C4-2B (cell line): Measurements from ENCODE around the gene COQ5.
A peak's percentile ranks its signal among the peaks of the same experiment; 100 is the strongest.
"Not testable (repeated sequence)": the region's sequence is repeated elsewhere in the genome, so short reads cannot be mapped to it uniquely, and the experiment has no call there.

Experiments used
- H3K27ac ChIP-seq: fragments of 450-650 bp; 2 replicates; pipeline ENCODE4 v1.5.1; 2017
- ZFX ChIP-seq: fragments of 450-650 bp; IDR thresholded peaks from 2 replicates; pipeline ENCODE4 v1.6.1; 2017
- TF ChIP-seq, protein P1 (sequence below): fragments of 450-650 bp; conservative IDR thresholded peaks from 2 replicates; pipeline ENCODE4 v1.5.1; 2017; ENCODE audit warnings: mild to moderate bottlenecking

COQ5 gene

GRCh38 chr12:120489018-120489417, 39.9 kb downstream of the COQ5 start:
- peak overlapping the region; percentile 19 for H3K27ac ChIP-seq
- TF ChIP-seq ZFX, result no peak
- TF ChIP-seq, protein P1, sequence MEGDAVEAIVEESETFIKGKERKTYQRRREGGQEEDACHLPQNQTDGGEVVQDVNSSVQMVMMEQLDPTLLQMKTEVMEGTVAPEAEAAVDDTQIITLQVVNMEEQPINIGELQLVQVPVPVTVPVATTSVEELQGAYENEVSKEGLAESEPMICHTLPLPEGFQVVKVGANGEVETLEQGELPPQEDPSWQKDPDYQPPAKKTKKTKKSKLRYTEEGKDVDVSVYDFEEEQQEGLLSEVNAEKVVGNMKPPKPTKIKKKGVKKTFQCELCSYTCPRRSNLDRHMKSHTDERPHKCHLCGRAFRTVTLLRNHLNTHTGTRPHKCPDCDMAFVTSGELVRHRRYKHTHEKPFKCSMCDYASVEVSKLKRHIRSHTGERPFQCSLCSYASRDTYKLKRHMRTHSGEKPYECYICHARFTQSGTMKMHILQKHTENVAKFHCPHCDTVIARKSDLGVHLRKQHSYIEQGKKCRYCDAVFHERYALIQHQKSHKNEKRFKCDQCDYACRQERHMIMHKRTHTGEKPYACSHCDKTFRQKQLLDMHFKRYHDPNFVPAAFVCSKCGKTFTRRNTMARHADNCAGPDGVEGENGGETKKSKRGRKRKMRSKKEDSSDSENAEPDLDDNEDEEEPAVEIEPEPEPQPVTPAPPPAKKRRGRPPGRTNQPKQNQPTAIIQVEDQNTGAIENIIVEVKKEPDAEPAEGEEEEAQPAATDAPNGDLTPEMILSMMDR, result no peak

DNA sequence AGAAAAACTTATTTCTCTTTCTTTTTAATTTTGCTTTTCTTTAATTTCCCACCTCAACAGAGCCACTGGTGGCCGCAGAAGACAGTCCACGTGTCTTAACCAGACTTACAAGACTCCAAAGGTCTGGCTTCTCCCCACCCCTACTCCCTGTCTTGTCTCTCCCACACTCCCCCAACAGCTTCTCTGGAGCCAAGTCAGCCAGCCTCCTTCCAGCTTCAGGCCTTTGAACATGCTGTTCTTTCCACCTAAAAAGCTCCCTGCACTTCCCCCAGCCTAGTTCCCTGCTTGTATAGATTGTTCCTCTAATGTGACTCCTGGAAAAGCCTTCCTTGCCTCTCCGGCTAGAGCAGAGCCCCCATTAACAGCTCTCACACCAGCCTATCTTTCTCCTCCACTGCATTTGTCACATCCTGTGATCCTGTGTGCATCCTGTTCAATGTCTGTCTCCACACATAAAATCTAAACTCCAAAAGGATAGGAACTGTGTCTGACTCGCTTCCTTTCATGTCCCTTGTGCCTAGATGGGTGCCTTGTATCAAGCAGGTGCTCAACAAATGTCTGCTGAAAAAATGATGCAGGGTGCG, 40.8 kb downstream of the COQ5 start:
- peak overlapping the region; percentile 16 for H3K27ac ChIP-seq
- TF ChIP-seq, protein P1, result no peak
- no peak for TF ChIP-seq ZFX

- not testable (repeated sequence) for H3K27ac ChIP-seq
Measured at GRCh38 chr12:120487552-120487951, 41.4 kb downstream of the COQ5 start.

DNA sequence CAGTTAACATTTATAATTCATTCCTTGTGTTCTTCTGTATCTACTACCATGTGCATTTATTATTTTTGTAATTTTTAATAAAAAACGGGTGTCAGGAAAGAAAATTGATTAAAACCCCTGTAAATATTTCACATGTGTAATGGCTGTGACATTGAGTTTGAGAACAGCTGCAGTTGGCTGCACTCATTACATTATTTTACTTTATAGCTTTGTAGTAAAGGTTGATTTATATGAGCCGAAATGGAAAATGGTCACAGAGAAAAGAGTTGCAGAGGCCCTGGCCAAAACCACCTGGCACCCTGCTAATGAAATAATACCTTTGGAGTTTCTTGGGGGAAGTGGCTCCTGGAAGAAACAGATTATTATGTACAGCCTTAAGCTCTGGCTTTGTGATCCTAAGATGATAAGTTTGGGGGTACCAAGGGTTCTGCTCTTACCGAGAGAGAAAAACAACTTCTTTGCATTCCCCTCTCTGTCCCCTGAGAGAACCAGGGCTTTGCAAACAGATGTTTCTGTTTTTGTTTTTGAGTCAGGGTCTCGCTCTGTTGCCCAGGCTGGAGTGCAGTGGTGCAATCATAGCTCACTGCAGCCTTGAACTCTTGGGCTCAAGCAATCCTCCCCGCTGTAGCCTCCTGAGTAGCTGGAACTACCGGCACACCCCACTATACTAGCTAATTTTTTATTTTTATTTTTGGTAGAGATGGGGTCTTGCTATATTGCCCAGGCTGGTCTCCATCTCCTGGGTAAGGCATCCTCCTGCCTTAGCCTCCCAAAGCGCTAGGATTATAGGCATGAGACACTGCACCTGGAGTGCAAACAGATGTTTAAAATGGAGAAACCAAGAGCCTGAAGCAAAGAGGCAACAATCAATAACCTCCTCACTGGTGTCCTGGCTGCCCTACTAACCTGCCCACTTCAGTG, 42.7 kb downstream of the COQ5 start:
- no peak overlapping the region for H3K27ac ChIP-seq
- TF ChIP-seq, protein P1, result no peak
- no peak for TF ChIP-seq ZFX

- no peak overlapping the region for H3K27ac ChIP-seq
- TF ChIP-seq, protein P1, result no peak
- TF ChIP-seq ZFX, result no peak
Measured at GRCh38 chr12:120483621-120484020, 45.3 kb downstream of the COQ5 start.

- TF ChIP-seq, protein P1, result no peak
- TF ChIP-seq ZFX, result no peak
- H3K27ac ChIP-seq, result no peak overlapping the region
Measured at GRCh38 chr12:120481022-120481767, 47.8 kb downstream of the COQ5 start.

GRCh38 chr12:120480211-120480610, 48.7 kb downstream of the COQ5 start:
- TF ChIP-seq ZFX, result no peak
- TF ChIP-seq, protein P1, result no peak
- peak overlapping the region; percentile 11; the same call in 1 of the 2 replicates for H3K27ac ChIP-seq
